GM06990 (cell line): Measurements from ENCODE around the gene MEF2A.

Source experiments
- DNase-seq: peaks from one replicate; pipeline ENCODE4 v3.0.0-alpha.2; 2011; ENCODE audit not compliant: insufficient read length; ENCODE audit errors: extremely low read depth
- H3K27me3 ChIP-seq: replicated peaks from 2 replicates; pipeline ENCODE4 v1.6.0; 2011; ENCODE audit warnings: low read length; ENCODE audit not compliant: control insufficient read depth, insufficient read depth
- H3K36me3 ChIP-seq: 2 replicates; pipeline ENCODE4 v1.5.1; 2011; ENCODE audit warnings: low read length; ENCODE audit not compliant: control insufficient read depth, insufficient read depth
- H3K4me3 ChIP-seq: replicated peaks from 2 replicates; pipeline ENCODE4 v1.5.1; 2011; ENCODE audit warnings: low read depth, mild to moderate bottlenecking, control low read depth, low read length
- CTCF ChIP-seq: IDR thresholded peaks from 2 replicates; pipeline ENCODE4 v1.5.1; 2011; ENCODE audit warnings: low read length, control low read depth, mild to moderate bottlenecking, inconsistent platforms; ENCODE audit not compliant: insufficient read depth, poor library complexity, severe bottlenecking

MEF2A gene

GRCh38 chr15:99716540-99717095, 150.8 kb downstream of the MEF2A start:
- no peak for TF ChIP-seq CTCF
- no peak overlapping the region for H3K4me3 ChIP-seq
- no peak for DNase-seq

DNA sequence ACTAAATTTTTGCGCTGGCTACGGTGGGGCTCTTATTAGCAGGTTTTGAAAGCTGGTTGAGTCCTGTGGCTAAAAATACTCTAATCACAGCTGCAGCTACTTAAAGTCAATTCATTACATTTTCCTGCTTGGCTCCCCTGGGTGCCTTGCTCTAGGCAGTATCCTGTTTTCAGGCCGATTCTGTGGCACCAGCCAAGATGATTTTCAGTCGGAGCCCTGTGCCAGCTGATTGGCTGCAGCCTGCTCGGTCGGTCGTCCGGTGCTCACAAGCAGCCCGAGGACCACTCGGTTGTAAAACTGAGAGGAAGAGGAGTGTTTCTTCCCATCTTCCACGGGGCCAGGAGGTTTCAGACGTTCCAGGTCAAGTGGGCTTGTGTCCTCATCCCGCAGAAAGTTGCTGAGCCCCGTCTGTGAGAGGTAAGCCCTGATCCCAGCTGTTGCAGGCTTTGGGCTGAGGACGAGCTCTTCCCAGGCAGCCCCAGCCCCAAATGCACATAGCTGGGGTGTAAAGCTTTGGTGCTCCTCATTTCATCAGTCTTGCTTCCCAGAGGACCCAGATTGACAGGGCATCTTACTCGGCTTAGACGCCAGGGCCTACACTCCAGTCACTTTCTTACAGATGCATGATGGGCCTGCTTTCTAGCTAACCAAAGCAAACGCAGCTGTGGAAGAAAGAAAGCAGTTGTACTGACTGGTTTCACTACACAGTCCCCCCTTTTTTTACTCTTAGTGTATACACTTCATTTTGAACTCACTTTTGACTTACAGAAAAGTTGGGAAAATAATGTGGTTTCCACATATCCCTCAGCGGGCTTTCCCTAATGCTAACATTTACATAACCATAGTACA, 151.6 kb downstream of the MEF2A start:
- TF ChIP-seq CTCF, result no peak
- no peaks in the 10 kb centered on the region for H3K27me3 ChIP-seq
- no peak overlapping the region for H3K4me3 ChIP-seq
- peaks cover 5% of the 10 kb centered on the region for H3K36me3 ChIP-seq
- no peak for DNase-seq

More at GRCh38 chr15:99716540-99717095, 150.8 kb downstream of the MEF2A start:
- Histone ChIP-seq H3K27me3 (no peaks in the 10 kb centered on the region), H3K36me3 (peaks cover 7% of the 10 kb centered on the region)

- TF ChIP-seq CTCF, result no peak
- H3K4me3 ChIP-seq, result no peak overlapping the region
- no peak for DNase-seq
- H3K36me3 ChIP-seq, result peaks cover 3% of the 10 kb centered on the region
- H3K27me3 ChIP-seq, result no peaks in the 10 kb centered on the region
Measured at GRCh38 chr15:99718421-99718820, 152.6 kb downstream of the MEF2A start.

DNA sequence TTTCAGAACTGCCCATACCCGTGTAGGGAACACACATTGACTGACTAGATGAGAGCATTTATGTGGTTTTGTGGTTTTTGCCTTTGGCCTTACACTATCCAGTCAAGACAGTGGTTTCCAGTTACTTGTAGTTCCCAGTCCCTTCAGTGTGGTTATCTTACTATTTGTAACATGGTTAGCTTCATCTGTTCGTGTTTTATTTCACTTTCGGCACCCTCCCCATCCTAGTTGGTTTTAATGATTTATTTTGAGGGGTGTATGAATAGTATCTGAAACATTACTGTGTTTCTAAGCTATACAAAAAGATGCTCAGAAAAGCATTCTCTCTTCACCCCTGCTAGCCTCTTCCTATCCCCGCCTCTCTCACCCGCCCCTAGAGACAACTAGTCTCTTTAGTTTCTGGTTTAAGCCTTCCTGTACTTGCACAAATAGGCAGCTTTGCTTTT, 153.3 kb downstream of the MEF2A start:
- DNase-seq, result peak; percentile 60
- Histone ChIP-seq H3K27me3 (no peaks in the 10 kb centered on the region), H3K4me3 (no peak overlapping the region; the same call in 1 of the 2 replicates), H3K36me3 (peaks cover 3% of the 10 kb centered on the region)
- TF ChIP-seq CTCF, result no peak

DNA sequence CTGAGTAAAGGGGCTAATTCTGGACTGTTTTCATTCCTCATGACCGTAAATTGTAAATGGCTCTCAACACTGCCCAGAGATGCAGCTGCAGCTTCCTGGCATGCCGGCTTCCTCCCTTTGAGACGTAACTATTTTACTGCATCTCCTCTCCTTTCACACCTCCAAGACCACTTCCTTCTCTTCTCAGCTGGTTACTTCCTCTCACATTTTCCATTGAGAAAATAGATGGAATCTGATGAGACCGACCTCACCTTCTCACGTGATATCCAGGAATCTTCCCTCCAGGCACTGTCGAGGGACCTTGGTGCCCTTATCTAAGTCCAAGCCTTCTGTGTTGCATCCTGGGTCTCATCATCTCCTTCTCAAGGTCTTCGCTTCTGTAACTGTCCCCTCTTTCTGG, 154.7 kb downstream of the MEF2A start:
- TF ChIP-seq CTCF, result no peak
- H3K4me3 ChIP-seq, result no peak overlapping the region
- H3K36me3 ChIP-seq, result peaks cover 3% of the 10 kb centered on the region
- H3K27me3 ChIP-seq, result no peaks in the 10 kb centered on the region
- no peak for DNase-seq
